ENCODE results near the gene SERPINF2. TPM values are rescaled to one million over a fixed set of nuclear protein-coding genes. Genes with fewer than 3 reads are reported as not detected.

The SERPINF2 gene
- total RNA-seq, 2 donors from 2014 or later = 30.4 to 56.1 TPM

GRCh38 chr17:1755827-1756262, 13.2 kb downstream of the SERPINF2 start:
- DNase-seq (ENCODE audit: low spot score) = no peak

GRCh38 chr17:1758807-1759206, 16.1 kb downstream of the SERPINF2 start:
- Histone ChIP-seq H3K4me1 (replicated peaks) (no peaks in the 10 kb centered on the region), H3K36me3 (no peaks in the 10 kb centered on the region), H3K27me3 (replicated peaks; ENCODE audit: insufficient read depth) (no peaks in the 10 kb centered on the region), H3K4me3 (no peak overlapping the region), H3K27ac (peak overlapping the region; percentile 34 to 57), H3K9me3 (no peaks in the 10 kb centered on the region)
- WGBS = 89% methylated on average over 15 of the region's 15 CpGs
- intact Hi-C loops (cut with DNase I) = no loop called here
- DNase-seq (ENCODE audit: low spot score) = no peak
- TF ChIP-seq CTCF (IDR thresholded peaks at IDR 0.05) (no peak), POLR2A (IDR thresholded peaks at IDR 0.05) (no peak)

More at GRCh38 chr17:1755827-1756262, 13.2 kb downstream of the SERPINF2 start:
- peak overlapping the region; percentile 10 to 62 for H3K27ac ChIP-seq
- intact Hi-C loops (cut with DNase I) = no loop called here
- no peaks in the 10 kb centered on the region for H3K27me3 ChIP-seq (replicated peaks; ENCODE audit: insufficient read depth)
- TF ChIP-seq POLR2AphosphoS5 (IDR thresholded peaks at IDR 0.05) (no peak), CTCF (IDR thresholded peaks at IDR 0.05) (no peak)
- H3K36me3 ChIP-seq = no peaks in the 10 kb centered on the region
- no peaks in the 10 kb centered on the region for H3K4me1 ChIP-seq (replicated peaks)
- no peak overlapping the region for H3K4me3 ChIP-seq
- WGBS = 57% methylated on average over 17 of the region's 17 CpGs
- H3K9me3 ChIP-seq = no peaks in the 10 kb centered on the region

- H3K4me1 ChIP-seq (replicated peaks) = no peaks in the 10 kb centered on the region
- TF ChIP-seq POLR2A (IDR thresholded peaks at IDR 0.05) = no peak
- peak; percentile 51 for TF ChIP-seq POLR2AphosphoS5 (IDR thresholded peaks at IDR 0.05)
- intact Hi-C loops (cut with DNase I) = no loop called here
- peak overlapping the region; percentile 34 to 57 for H3K27ac ChIP-seq
- H3K27me3 ChIP-seq (replicated peaks; ENCODE audit: insufficient read depth) = no peaks in the 10 kb centered on the region
- no peak overlapping the region for H3K4me3 ChIP-seq
- 44% methylated on average over 5 of the region's 5 CpGs for WGBS
- H3K36me3 ChIP-seq = no peaks in the 10 kb centered on the region
- H3K9me3 ChIP-seq = no peaks in the 10 kb centered on the region
- no peak for DNase-seq (ENCODE audit: low spot score)
Observed at GRCh38 chr17:1759529-1759928, 16.9 kb downstream of the SERPINF2 start.

GRCh38 chr17:1762233-1762900, 19.7 kb downstream of the SERPINF2 start:
- TF ChIP-seq POLR2AphosphoS5 (IDR thresholded peaks at IDR 0.05) (no peak), CTCF (IDR thresholded peaks at IDR 0.05) (no peak), POLR2A (IDR thresholded peaks at IDR 0.05) (no peak)
- Histone ChIP-seq H3K27ac (peak overlapping the region; percentile 82 to 89), H3K36me3 (no peaks in the 10 kb centered on the region), H3K4me1 (replicated peaks) (no peaks in the 10 kb centered on the region), H3K9me3 (no peaks in the 10 kb centered on the region), H3K27me3 (replicated peaks; ENCODE audit: insufficient read depth) (no peaks in the 10 kb centered on the region), H3K4me3 (peak overlapping the region; percentile 29 to 30)
- no peak for DNase-seq (ENCODE audit: low spot score)
- 36% methylated on average over 19 of the region's 21 CpGs for WGBS
- intact Hi-C loops (cut with DNase I) = no loop called here

GRCh38 chr17:1762901-1763898, 20.5 kb downstream of the SERPINF2 start:
- Histone ChIP-seq H3K4me1 (replicated peaks) (no peaks in the 10 kb centered on the region), H3K36me3 (no peaks in the 10 kb centered on the region), H3K4me3 (peak overlapping the region; percentile 29 to 30), H3K9me3 (no peaks in the 10 kb centered on the region), H3K27ac (peak overlapping the region; percentile 82 to 89), H3K27me3 (replicated peaks; ENCODE audit: insufficient read depth) (no peaks in the 10 kb centered on the region)
- peak; percentile 57 for DNase-seq (ENCODE audit: low spot score)
- 38% methylated on average over 22 of the region's 22 CpGs for WGBS
- intact Hi-C loops (cut with DNase I) = no loop called here
- TF ChIP-seq POLR2A (IDR thresholded peaks at IDR 0.05) (no peak), CTCF (IDR thresholded peaks at IDR 0.05) (no peak), POLR2AphosphoS5 (IDR thresholded peaks at IDR 0.05) (peak; percentile 58)
